Gastroesophageal sphincter (tissue), 4 donors: ENCODE results near the gene GALNT4. TPM values are rescaled to one million over a fixed set of nuclear protein-coding genes. Genes with fewer than 3 reads are reported as not detected.

Experiments used
- ATAC-seq: fragments of 150-250 bp; one replicate; pipeline ENCODE4 v1.9.1; 2016; ENCODE audit warnings: mild to moderate bottlenecking, moderate library complexity
- H3K27ac ChIP-seq, 4 donors: fragments of 200-600 bp; sonication (generic) in 3 of 4; 1 replicate in 3 of 4; 2 replicates in 1 of 4; pipeline ENCODE4 v1.5.1; 2016 to 2019
- H3K27me3 ChIP-seq: fragments of 200-600 bp; sonication (generic); one replicate; pipeline ENCODE4 v1.5.1; 2019
- H3K36me3 ChIP-seq, 2 donors: fragments of 200-600 bp; sonication (generic); one replicate each; pipeline ENCODE4 v1.5.1; 2019; ENCODE audit warnings: control low read depth in 1 of 2
- H3K4me1 ChIP-seq, 3 donors: fragments of 200-600 bp; sonication (generic); 1 replicate in 2 of 3; 2 replicates in 1 of 3; pipeline ENCODE4 v1.5.1; 2016 to 2019; ENCODE audit warnings: control low read depth in 2 of 3
- H3K4me3 ChIP-seq, 2 donors: fragments of 200-600 bp; sonication (generic); one replicate each; pipeline ENCODE4 v1.5.1; 2019; ENCODE audit warnings: mild to moderate bottlenecking in 1 of 2, moderate library complexity in 1 of 2
- H3K9me3 ChIP-seq, 3 donors: fragments of 200-600 bp; sonication (generic); one replicate each; pipeline ENCODE4 v1.5.1; 2017 to 2019; ENCODE audit warnings: control low read depth in 2 of 3
- CTCF ChIP-seq, 4 experiments: fragments of 200-600 bp in 2 of 4; fragments of 450-650 bp in 2 of 4; sonication (generic) in 1 of 4; IDR thresholded peaks; one replicate each; pipeline ENCODE4 v1.5.1; 2017 to 2019; ENCODE audit warnings: antibody characterized with exemption in 4 of 4, mild to moderate bottlenecking in 2 of 4, moderate library complexity in 2 of 4
- EP300 ChIP-seq: sonication (generic); formaldehyde crosslinking; IDR thresholded peaks from one replicate; pipeline ENCODE4 v1.6.1; 2017; ENCODE audit warnings: antibody characterized with exemption, mild to moderate bottlenecking
- POLR2A ChIP-seq, 2 donors: fragments of 450-650 bp; IDR thresholded peaks; one replicate each; pipeline ENCODE4 v1.6.1; 2017; ENCODE audit warnings: antibody characterized with exemption in 2 of 2, mild to moderate bottlenecking in 2 of 2, moderate library complexity in 1 of 2
- POLR2AphosphoS5 ChIP-seq: sonication (generic); formaldehyde crosslinking; IDR thresholded peaks from one replicate; pipeline ENCODE4 v1.6.1; 2017; ENCODE audit warnings: antibody characterized with exemption
- WGBS, 2 donors: methylation state at CpG; one replicate each; pipeline ENCODE4 v1.1.5; 2018; ENCODE audit warnings: low coverage in 1 of 2; 5-methylcytosine and 5-hydroxymethylcytosine counted together
- total RNA-seq, 4 donors: library from RNA; depleted of rRNA; stranded (reverse); fragments of >200 nt; gene quantifications; one replicate each; pipeline ENCODE4 v1.1.0, GENCODE V29; 2016

The GALNT4 gene
- total RNA-seq, 4 donors from 2014 or later, result 5.3 to 10.8 (median 7.1) TPM

- no peak for TF ChIP-seq EP300
- TF ChIP-seq POLR2AphosphoS5, result no peak
- no peak for TF ChIP-seq POLR2A (IDR thresholded peaks at IDR 0.05)
- no peak for TF ChIP-seq CTCF (IDR thresholded peaks at IDR 0.05)
- Histone ChIP-seq H3K36me3 (no peaks in the 10 kb centered on the region), H3K27me3 (no peaks in the 10 kb centered on the region), H3K4me3 (no peak overlapping the region), H3K27ac (no peak overlapping the region), H3K9me3 (no peaks in the 10 kb centered on the region), H3K4me1 (no peaks in the 10 kb centered on the region)
- WGBS, 2 donors, result 84 to 88% methylated on average over 3 of the region's 3 CpGs
- no peak for ATAC-seq
Observed at GRCh38 chr12:89567691-89568239, 43.2 kb upstream of the GALNT4 start.

- Histone ChIP-seq H3K9me3 (no peaks in the 10 kb centered on the region), H3K36me3 (no peaks in the 10 kb centered on the region), H3K27me3 (no peaks in the 10 kb centered on the region), H3K4me1 (no peaks in the 10 kb centered on the region), H3K27ac (no peak overlapping the region), H3K4me3 (no peak overlapping the region)
- ATAC-seq, result no peak
- no peak for TF ChIP-seq CTCF (IDR thresholded peaks at IDR 0.05)
- no peak for TF ChIP-seq POLR2A (IDR thresholded peaks at IDR 0.05)
- TF ChIP-seq POLR2AphosphoS5, result no peak
- TF ChIP-seq EP300, result no peak
Observed at GRCh38 chr12:89566615-89567014, 42.0 kb upstream of the GALNT4 start.

- H3K27me3 ChIP-seq, result no peaks in the 10 kb centered on the region
- no peak overlapping the region for H3K27ac ChIP-seq
- ATAC-seq, result no peak
- no peak for TF ChIP-seq CTCF (IDR thresholded peaks at IDR 0.05)
- no peak for TF ChIP-seq POLR2AphosphoS5
- no peak for TF ChIP-seq POLR2A (IDR thresholded peaks at IDR 0.05)
- no peak for TF ChIP-seq EP300
- H3K4me3 ChIP-seq, result no peak overlapping the region
- H3K36me3 ChIP-seq, result no peaks in the 10 kb centered on the region
- no peaks in the 10 kb centered on the region for H3K9me3 ChIP-seq
- no peaks in the 10 kb centered on the region for H3K4me1 ChIP-seq
Observed at GRCh38 chr12:89565002-89565401, 40.4 kb upstream of the GALNT4 start.

- TF ChIP-seq EP300 (no peak), POLR2A (IDR thresholded peaks at IDR 0.05) (no peak), CTCF (IDR thresholded peaks at IDR 0.05) (no peak), POLR2AphosphoS5 (no peak)
- H3K36me3 ChIP-seq, result no peaks in the 10 kb centered on the region
- no peak for ATAC-seq
- no peaks in the 10 kb centered on the region for H3K4me1 ChIP-seq
- 91 to 92% methylated on average over 9 of the region's 10 CpGs for WGBS, 2 donors
- H3K27me3 ChIP-seq, result no peaks in the 10 kb centered on the region
- no peaks in the 10 kb centered on the region for H3K9me3 ChIP-seq
- no peak overlapping the region for H3K4me3 ChIP-seq
- H3K27ac ChIP-seq, result no peak overlapping the region
Observed at GRCh38 chr12:89559753-89560152, 35.2 kb upstream of the GALNT4 start.

GRCh38 chr12:89556976-89557375 is 32.4 kb upstream of the GALNT4 start:
- Histone ChIP-seq H3K36me3 (no peaks in the 10 kb centered on the region), H3K4me1 (no peaks in the 10 kb centered on the region), H3K9me3 (no peaks in the 10 kb centered on the region), H3K27ac (no peak overlapping the region), H3K4me3 (no peak overlapping the region), H3K27me3 (no peaks in the 10 kb centered on the region)
- TF ChIP-seq POLR2AphosphoS5 (no peak), CTCF (IDR thresholded peaks at IDR 0.05) (no peak), POLR2A (IDR thresholded peaks at IDR 0.05) (no peak), EP300 (no peak)
- no peak for ATAC-seq
- WGBS, 2 donors, result 52 to 80% methylated on average over 2 of the region's 2 CpGs
